Dermis blood vessel endothelial cell (primary cell): Measurements from ENCODE around the gene FAM162A. TPM values are rescaled to one million over a fixed set of nuclear protein-coding genes. Genes with fewer than 3 reads are reported as not detected.
A peak's percentile ranks its signal among the peaks of the same experiment; 100 is the strongest.

Source experiments
- DNase-seq: peaks from one replicate; pipeline ENCODE4 v3.0.0; 2010
- total RNA-seq: library from RNA; depleted of rRNA; stranded (reverse); fragments of >200 nt; gene quantifications from 2 replicates; pipeline ENCODE4 v1.2.3, GENCODE V29; 2014

The FAM162A gene
- total RNA-seq, 1 donor from 2014 or later = 5.3 TPM

GRCh38 chr3:122389197-122389596 is 5.2 kb downstream of the FAM162A start:
- DNase-seq = no peak

- no peak for DNase-seq
Measured at GRCh38 chr3:122389892-122390291, 5.9 kb downstream of the FAM162A start.

GRCh38 chr3:122390665-122391064 is 6.7 kb downstream of the FAM162A start:
- DNase-seq = no peak

DNA sequence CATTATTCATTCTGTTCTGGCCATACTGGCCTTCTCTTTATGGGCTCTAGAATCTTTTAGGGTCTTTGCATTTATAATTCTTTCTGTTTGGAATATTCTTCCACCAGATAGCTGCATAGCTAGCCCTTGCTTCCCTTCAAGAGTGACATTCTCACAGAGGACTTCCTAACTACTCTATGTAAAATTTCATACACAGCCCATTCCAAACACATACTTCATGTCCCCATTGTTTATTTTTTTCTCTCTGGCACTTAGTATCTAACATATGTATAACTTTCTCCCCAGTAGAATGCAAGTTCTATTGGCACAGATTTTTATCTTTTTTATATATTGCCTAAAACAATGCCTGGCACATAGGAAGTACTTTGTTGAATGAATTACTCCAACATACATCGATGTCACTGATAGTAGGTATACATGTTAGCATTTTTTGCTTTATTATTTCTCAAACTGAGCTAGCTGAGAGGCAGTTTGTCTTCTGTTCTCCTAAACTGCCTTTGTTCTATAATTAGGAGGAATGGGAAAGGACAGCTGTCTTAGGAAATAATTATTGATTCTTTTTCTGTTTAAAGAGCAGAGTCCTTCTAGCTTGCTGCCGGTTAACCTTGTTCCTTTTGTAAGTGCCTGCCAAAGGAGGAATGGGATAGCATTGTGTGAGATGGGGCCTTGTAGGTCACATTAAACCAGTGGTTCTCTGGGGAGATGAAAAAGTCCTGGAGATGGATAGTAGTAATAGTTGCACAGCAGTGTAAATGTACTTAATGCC is 7.9 kb downstream of the FAM162A start:
- DNase-seq = no peak

DNA sequence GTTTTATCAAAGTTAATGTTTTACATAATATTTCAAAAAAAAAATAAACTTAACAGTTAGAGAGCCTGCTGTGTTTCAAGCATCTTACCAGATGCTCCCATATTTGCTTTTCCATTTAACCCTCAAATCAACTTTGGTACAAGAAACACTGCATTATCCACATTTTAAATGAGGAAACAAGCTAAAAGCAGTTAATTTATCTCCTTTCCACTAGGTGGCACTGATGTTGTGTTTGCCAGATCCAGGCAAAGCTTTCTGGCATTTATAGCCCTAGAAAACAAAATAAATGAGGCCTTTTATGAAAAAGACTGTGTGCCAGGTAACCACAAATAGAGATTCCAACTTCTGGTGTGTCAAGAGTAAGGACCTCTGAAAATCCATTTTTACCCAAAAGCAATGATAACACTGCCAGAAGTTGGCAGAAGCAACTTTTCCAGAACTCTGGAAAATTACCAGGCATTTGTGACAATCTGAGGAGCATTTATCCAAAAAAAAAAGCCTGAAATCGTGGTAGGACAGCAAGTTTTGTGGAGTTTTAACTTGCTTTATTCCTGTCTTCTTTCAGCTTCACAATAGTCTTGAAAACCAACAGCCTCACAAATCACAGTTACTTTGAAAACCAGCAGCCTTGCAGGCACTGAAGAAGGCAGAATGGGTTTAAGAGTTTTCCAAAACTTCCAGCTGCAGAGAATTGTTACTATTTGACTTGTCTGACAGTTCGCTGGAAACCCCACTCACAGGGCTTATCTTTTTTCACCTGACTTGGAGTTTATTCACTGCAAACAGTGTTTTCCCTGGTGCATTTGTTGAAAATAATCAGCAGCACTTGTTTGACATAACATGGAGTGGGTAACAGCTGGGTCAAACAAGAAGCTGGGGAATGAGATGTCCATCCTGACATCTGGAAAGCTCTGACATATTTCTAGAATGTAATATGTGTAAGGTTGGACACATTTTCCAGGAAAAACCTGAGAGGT is 9.2 kb downstream of the FAM162A start:
- peak; percentile 72 for DNase-seq

- no peak for DNase-seq
Measured at GRCh38 chr3:122394173-122394572, 10.2 kb downstream of the FAM162A start.

DNA sequence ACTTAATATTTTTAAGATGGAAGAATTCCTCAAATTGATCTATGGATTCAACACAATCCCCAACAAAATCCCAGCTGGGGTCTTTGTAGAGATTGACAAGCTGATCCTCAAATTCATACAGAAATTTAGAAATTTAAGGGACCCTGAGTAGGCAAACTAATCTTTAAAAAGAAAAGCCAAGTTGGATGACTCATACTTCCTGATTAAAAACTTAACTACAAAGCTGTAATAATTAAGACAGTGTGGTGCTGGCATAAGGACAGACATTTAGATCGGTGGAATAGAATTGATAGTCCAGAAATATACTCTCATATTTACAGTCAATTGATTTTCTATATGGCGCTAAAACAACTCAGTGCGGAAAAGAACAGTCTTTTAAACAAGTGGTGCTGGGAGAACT is 11.6 kb downstream of the FAM162A start:
- DNase-seq = no peak

DNA sequence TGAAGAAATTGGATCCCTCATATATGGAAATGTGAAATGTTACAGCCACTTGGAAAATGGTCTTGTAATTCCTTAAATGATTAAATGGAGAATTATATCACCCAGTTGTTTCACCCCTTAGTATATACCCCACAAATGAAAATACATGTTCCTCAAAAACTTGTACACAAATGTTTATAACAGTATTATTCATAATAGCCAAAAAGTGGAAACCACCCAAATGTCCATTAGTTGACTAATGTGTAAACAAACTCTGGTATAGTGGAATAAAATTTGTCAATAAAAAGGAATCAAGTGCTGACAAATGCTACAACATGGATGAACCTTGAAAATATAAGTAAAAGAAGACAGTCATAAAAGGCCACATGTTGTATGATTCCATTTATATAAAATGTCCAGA is 12.5 kb downstream of the FAM162A start:
- DNase-seq = no peak

- no peak for DNase-seq
Measured at GRCh38 chr3:122397201-122397600, 13.2 kb downstream of the FAM162A start.

GRCh38 chr3:122398920-122399319 is 14.9 kb downstream of the FAM162A start:
- DNase-seq = no peak

DNA sequence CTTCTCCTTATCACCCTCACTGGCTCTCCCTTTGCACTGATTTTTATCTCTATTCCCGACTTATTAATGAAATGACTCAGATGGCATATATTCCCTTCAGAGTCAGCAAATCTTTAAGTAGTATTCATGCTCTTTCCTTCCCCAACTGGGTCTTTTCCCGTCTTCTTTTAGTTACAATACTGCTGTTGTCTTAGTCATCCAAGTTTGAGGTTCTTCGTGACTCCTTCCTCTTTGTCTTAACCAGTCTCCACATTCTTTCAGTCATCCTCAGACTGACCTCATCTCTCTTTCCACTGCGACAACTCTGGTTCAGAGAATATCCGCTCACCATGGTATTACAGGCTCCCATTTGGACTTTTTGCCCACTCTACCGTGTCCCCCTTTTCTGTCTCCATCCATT is 19.5 kb downstream of the FAM162A start:
- DNase-seq = no peak

DNA sequence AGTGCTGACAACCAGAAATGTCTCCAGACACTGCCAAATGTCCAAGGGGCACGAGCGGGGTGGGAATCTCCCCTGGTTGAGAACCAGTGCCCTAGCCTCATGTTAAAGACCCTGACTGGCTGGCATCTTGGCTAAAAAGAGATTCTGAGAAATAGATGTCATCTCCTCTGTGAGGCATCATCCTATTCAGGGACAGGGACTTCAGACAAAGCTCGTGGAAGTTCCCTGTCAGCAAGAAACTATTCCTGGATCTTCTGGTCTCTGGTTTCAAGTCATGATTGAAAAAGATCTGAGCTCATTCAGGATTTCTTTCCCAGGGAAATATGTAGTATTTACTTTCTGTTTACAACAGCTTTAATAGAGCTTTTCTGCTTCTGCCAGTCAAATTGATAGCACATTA is 21.0 kb downstream of the FAM162A start:
- DNase-seq = no peak

GRCh38 chr3:122406198-122406597 is 22.2 kb downstream of the FAM162A start:
- DNase-seq = no peak

DNA sequence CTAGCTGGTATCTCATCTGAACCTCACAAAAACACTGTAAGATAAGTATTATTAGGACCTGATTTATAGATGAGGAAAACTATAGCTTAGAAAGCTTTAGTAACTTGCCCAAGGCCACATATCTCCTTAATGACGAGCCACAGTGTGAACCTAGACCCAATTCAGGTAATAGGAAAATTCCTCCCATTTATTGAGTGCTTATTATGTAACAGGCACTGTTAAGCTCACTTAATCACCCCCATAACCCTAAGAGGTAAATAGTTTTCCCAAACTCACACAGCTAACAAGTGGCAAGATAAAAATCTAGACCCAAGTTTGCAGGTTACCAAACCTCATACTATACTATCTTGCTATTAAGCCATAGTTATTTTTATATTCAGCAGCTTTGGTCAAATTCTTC is 24.0 kb downstream of the FAM162A start:
- DNase-seq = no peak

DNA sequence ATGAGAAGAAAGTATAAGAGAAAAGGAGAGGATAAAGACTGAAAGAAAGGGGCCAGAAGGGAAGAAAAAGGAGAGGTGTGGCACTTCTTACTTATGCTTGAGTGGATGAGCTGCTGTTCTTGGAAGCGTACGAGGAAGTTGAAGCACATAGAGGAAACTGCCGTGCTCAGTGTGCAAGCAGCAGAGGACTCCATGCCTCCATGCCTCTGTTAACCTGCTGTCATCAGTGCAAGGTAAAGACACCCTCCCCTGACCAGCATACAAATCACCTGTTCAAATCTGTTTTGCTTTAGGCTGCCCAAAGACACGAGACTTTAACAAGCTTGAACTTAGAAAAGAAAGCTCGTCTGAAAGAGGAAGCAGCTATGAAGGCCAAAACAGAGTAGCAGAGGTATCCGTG is 25.5 kb downstream of the FAM162A start:
- DNase-seq = no peak

- no peak for DNase-seq
Measured at GRCh38 chr3:122410111-122410510, 26.1 kb downstream of the FAM162A start.

DNA sequence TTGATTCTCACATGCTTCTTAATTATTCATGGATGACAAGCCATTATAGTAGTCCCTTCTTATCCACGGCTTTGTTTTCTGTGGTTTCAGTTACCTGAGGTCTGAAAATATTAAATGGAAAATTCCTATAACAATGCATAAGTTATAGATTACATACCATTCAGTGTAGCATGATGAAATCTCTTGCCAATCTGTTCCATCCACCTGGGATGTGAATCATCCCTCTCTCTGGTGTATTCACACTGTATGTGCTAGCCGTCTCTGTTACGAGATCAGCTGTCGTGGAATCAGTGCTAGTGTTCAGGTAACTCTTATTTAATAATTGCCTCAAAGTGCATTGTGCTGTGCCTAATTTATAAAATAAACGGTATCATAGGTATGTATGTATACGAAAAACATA is 26.7 kb downstream of the FAM162A start:
- no peak for DNase-seq

DNA sequence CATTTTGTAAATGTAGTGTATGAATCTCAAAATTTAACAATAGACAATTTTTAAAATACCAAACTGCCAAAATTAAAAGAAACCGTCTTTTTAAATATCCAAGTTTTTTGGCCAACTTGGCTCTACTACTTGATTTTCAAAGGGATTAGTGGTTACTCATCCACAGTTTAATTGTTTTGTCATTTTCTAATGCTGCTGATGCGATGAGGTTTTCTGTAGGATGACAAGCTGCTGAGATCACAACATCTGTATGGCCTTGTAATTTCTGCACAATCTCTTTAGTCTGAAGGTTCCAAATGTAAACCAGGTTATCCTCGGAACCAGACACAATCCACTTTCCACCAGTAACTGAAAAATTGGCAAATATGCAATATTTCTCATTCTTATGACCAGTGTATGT is 30.4 kb downstream of the FAM162A start:
- DNase-seq = no peak

DNA sequence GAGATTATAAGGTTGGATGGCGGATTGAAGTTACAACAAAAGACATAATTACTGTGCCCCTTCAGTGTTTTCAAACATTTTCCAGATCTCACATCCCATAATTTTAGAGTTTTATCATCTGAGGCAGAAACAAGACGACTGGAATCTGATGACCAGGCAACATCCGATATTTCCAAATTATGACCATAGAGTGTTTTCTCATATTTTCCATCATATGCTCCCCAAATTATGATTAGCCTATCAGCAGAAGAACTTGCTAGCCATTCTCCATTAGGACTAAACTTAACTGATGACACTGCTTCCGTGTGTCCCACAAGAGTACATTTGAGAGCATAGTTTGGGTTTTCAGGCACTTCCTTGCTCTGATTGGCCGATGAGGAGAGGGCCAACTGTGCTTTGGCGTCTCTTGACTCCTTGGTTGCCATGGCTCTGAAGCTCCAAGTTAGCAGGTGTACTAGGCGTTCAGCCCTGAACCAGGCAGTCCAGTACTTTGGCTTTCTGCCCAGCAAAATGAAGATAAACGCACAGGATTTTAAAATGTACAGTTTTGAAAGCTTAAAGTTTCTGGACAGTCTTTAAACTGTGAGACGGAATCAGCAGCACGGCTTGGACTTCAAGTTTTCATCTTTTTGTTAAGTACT is 31.2 kb downstream of the FAM162A start:
- peak; percentile 69 for DNase-seq

- DNase-seq = peak; percentile 99
Measured at GRCh38 chr3:122415762-122416654, 32.0 kb downstream of the FAM162A start, which contains the start of gene WDR5B. Gene WDR5B, minus strand, starts transcription at chr3:122416062. Its CDS starts 534 bp downstream, at chr3:122415528.

- DNase-seq = peak; percentile 7
Measured at GRCh38 chr3:122416966-122417365, 33.0 kb downstream of the FAM162A start.

DNA sequence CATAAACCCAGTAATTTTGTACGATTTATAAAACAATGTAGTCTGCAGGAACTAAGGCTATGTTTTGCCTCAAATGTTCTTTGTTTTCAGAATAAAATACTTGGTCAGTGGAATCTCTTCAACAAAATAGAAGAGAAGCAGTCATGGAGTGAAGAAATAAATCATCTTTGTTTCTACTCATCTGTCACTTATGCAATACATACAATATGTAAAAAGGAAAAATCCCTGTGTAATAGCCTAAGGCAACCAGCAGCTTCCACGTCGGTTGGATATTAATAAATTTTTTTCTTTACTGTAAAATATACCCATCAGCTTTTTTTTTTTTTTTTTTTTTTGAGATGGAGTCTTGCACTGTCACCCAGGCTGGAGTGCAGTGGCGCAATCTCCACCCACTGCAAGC is 37.1 kb downstream of the FAM162A start:
- DNase-seq = no peak
